Panc1 (cell line): ENCODE measurements around the gene DEDD. TPM values are rescaled to one million over a fixed set of nuclear protein-coding genes. Genes with fewer than 3 reads are reported as not detected.

Experiments used
- ATAC-seq: fragments of 200-7000 bp; cut with Tn5 transposase; 2 replicates; pipeline ENCODE4 v1.9.1; 2020; ENCODE audit warnings: mild to moderate bottlenecking, moderate library complexity
- BruUV-seq: library from RNA; stranded (reverse); fragments of 400-500 nt; replicated peaks from 2 replicates; lab custom pipeline; 2021; lab: Mats Ljungman, UMichigan
- CTCF ChIA-PET: fragments of 300-600 bp; sonication (Branson Sonifier 250); formaldehyde crosslinking; loops from one replicate; lab custom pipeline; 2022; ENCODE audit warnings: antibody characterized with exemption; lab: Charles Lee
- POLR2A ChIA-PET: fragments of 300-600 bp; sonication (Branson Sonifier 250); formaldehyde crosslinking; loops from one replicate; lab custom pipeline; 2022; ENCODE audit warnings: antibody characterized with exemption; lab: Charles Lee
- DNase-seq: peaks from one replicate; pipeline ENCODE4 v3.0.0-alpha.2; 2010; ENCODE audit warnings: low read depth, low spot score
- H3K27ac ChIP-seq: 2 replicates; pipeline ENCODE4 v1.5.1; 2011; ENCODE audit warnings: mild to moderate bottlenecking, low read length, inconsistent platforms
- H3K27me3 ChIP-seq: fragments of 200-500 bp; sonication (Bioruptor generic); 2 replicates; pipeline ENCODE4 v1.6.0; 2014; ENCODE audit warnings: low read length, inconsistent platforms; ENCODE audit not compliant: control insufficient read depth, insufficient read depth
- H3K36me3 ChIP-seq: fragments of 200-500 bp; sonication (Bioruptor generic); 2 replicates; pipeline ENCODE4 v1.5.1; 2014; ENCODE audit warnings: inconsistent platforms, mild to moderate bottlenecking, low read length, moderate library complexity; ENCODE audit not compliant: control insufficient read depth, insufficient read depth
- H3K4me1 ChIP-seq: 2 replicates; pipeline ENCODE4 v1.5.1; 2011; ENCODE audit warnings: inconsistent platforms, mild to moderate bottlenecking, low read length, moderate library complexity; ENCODE audit not compliant: control insufficient read depth, insufficient read depth
- H3K4me3 ChIP-seq, 2 experiments: 2 replicates each; pipeline ENCODE4 v1.5.1; 2011 to 2012; ENCODE audit warnings: low read depth in 2 of 2, low read length in 2 of 2, mild to moderate bottlenecking in 2 of 2, inconsistent platforms in 1 of 2, moderate library complexity in 1 of 2
- H3K9me3 ChIP-seq: fragments of 200-500 bp; sonication (Bioruptor generic); 2 replicates; pipeline ENCODE4 v1.5.1; 2014; ENCODE audit warnings: low read depth, mild to moderate bottlenecking, inconsistent platforms, low read length, moderate library complexity; ENCODE audit not compliant: control insufficient read depth, insufficient read depth
- POLR2AphosphoS5 ChIP-seq: IDR thresholded peaks from 2 replicates; pipeline ENCODE4 v1.6.1; 2012; ENCODE audit warnings: mild to moderate bottlenecking, low read depth, low read length, moderate library complexity
- SIN3A ChIP-seq: IDR thresholded peaks from 2 replicates; pipeline ENCODE4 v1.6.1; 2012; ENCODE audit warnings: low read depth, mild to moderate bottlenecking, low read length, moderate library complexity, borderline replicate concordance; ENCODE audit not compliant: insufficient read depth
- TCF7L2 ChIP-seq: IDR thresholded peaks from 2 replicates; pipeline ENCODE4 v1.6.1; 2011; ENCODE audit warnings: mild to moderate bottlenecking, low read depth, low read length, inconsistent platforms
- in situ Hi-C: cut with HindIII; loops from 2 replicates; pipeline ENCODE4 v1.10.0; 2016; ENCODE audit warnings: low sequenced_read_pairs, low pct_unique_long_range_greater_than_20kb
- intact Hi-C: fragments of 100-400 bp; cut with micrococcal nuclease; formaldehyde crosslinking; loops from one replicate; pipeline ENCODE4 v1.10.0; 2022; ENCODE audit not compliant: unreplicated experiment
- total RNA-seq: library from RNA; stranded (reverse); gene quantifications from one replicate; pipeline ENCODE4 v1.2.1, GENCODE V29; 2021; ENCODE audit not compliant: unreplicated experiment
- TF ChIP-seq, protein P1 (sequence below): fragments of 450-650 bp; IDR thresholded peaks from 2 replicates; pipeline ENCODE4 v1.5.1; 2017; ENCODE audit warnings: mild to moderate bottlenecking
- TF ChIP-seq, protein P2 (sequence below), 2 experiments: IDR thresholded peaks; 2 replicates each; pipeline ENCODE4 v1.6.1; 2011 to 2012; ENCODE audit warnings: low read depth in 2 of 2, control low read depth in 1 of 2, low read length in 1 of 2, mild to moderate bottlenecking in 1 of 2, moderate library complexity in 1 of 2; ENCODE audit not compliant: insufficient read depth in 1 of 2

DEDD gene
- total RNA-seq, 1 experiment from 2014 or later, result 42.5 TPM

DNA sequence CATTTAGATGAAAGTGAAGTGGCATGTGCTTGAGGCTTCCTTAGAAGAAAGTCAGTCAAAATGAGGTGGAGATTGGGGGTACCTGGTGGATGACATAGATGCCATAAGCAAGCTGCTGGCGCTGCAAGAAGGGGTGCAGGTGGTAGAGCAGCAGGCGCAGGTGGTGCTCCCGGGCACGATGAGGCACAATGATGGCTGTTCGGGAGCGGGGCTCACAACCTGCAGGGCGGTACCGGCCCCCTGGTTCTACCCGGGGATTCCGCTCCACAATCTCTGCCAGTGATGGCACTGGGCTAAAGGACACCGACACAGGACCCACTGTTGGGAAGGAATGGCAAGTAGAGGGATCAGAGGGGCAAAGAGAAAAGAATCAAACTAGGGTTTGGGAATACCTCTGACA, 42.4 kb upstream of the DEDD start:
- Histone ChIP-seq H3K27ac (no peak overlapping the region), H3K4me1 (peaks cover 10% of the 10 kb centered on the region), H3K27me3 (no peaks in the 10 kb centered on the region), H3K4me3 (no peak overlapping the region), H3K36me3 (peaks cover 25% of the 10 kb centered on the region), H3K9me3 (no peaks in the 10 kb centered on the region)
- no peak for ATAC-seq
- intact Hi-C loops (no loop called here), in situ Hi-C loops (no loop called here)
- no TSS peak for BruUV-seq
- no peak for DNase-seq
- ChIA-PET CTCF (no interaction called here), POLR2A (no interaction called here)
- TF ChIP-seq SIN3A (no peak), TCF7L2 (no peak), POLR2AphosphoS5 (no peak)

DNA sequence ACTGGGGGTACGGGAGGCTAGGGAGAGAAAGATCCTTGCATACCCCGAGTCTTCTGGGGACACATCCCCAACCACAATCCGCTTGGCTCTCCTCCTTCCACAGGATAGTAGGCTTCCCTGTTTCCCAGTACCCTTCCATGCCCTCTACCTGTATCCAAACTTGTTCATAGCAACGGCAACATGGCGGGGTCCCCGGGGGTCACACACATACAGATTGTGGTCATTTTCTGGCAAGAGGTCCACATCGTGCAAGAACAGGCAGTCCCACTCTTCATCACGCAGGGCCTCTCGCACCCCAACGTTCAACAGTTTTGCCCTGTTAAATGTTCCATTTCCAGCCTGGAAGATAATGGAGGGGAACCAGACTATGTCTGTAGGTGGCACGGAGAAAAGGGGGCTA, 41.2 kb upstream of the DEDD start:
- intact Hi-C loops (no loop called here), in situ Hi-C loops (no loop called here)
- Histone ChIP-seq H3K36me3 (peaks cover 25% of the 10 kb centered on the region), H3K27ac (no peak overlapping the region), H3K27me3 (no peaks in the 10 kb centered on the region), H3K4me3 (no peak overlapping the region), H3K9me3 (no peaks in the 10 kb centered on the region), H3K4me1 (peaks cover 10% of the 10 kb centered on the region)
- ChIA-PET POLR2A (interaction anchor here (0.6 kb wide), 1 partner anchor 186 kb away, joined by 3 read pairs; no protein-coding TSS in a partner anchor), CTCF (no interaction called here)
- TF ChIP-seq POLR2AphosphoS5 (no peak), TCF7L2 (no peak), SIN3A (no peak)
- TF ChIP-seq, protein P1, sequence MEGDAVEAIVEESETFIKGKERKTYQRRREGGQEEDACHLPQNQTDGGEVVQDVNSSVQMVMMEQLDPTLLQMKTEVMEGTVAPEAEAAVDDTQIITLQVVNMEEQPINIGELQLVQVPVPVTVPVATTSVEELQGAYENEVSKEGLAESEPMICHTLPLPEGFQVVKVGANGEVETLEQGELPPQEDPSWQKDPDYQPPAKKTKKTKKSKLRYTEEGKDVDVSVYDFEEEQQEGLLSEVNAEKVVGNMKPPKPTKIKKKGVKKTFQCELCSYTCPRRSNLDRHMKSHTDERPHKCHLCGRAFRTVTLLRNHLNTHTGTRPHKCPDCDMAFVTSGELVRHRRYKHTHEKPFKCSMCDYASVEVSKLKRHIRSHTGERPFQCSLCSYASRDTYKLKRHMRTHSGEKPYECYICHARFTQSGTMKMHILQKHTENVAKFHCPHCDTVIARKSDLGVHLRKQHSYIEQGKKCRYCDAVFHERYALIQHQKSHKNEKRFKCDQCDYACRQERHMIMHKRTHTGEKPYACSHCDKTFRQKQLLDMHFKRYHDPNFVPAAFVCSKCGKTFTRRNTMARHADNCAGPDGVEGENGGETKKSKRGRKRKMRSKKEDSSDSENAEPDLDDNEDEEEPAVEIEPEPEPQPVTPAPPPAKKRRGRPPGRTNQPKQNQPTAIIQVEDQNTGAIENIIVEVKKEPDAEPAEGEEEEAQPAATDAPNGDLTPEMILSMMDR, result no peak
- TF ChIP-seq, protein P2, sequence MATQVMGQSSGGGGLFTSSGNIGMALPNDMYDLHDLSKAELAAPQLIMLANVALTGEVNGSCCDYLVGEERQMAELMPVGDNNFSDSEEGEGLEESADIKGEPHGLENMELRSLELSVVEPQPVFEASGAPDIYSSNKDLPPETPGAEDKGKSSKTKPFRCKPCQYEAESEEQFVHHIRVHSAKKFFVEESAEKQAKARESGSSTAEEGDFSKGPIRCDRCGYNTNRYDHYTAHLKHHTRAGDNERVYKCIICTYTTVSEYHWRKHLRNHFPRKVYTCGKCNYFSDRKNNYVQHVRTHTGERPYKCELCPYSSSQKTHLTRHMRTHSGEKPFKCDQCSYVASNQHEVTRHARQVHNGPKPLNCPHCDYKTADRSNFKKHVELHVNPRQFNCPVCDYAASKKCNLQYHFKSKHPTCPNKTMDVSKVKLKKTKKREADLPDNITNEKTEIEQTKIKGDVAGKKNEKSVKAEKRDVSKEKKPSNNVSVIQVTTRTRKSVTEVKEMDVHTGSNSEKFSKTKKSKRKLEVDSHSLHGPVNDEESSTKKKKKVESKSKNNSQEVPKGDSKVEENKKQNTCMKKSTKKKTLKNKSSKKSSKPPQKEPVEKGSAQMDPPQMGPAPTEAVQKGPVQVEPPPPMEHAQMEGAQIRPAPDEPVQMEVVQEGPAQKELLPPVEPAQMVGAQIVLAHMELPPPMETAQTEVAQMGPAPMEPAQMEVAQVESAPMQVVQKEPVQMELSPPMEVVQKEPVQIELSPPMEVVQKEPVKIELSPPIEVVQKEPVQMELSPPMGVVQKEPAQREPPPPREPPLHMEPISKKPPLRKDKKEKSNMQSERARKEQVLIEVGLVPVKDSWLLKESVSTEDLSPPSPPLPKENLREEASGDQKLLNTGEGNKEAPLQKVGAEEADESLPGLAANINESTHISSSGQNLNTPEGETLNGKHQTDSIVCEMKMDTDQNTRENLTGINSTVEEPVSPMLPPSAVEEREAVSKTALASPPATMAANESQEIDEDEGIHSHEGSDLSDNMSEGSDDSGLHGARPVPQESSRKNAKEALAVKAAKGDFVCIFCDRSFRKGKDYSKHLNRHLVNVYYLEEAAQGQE (IDR thresholded peaks at IDR 0.05; ENCODE audit: insufficient read depth in 1 of 2, low read depth in 2 of 2, low read length in 1 of 2), result no peak
- BruUV-seq, result no TSS peak
- no peak for ATAC-seq
- no peak for DNase-seq

DNA sequence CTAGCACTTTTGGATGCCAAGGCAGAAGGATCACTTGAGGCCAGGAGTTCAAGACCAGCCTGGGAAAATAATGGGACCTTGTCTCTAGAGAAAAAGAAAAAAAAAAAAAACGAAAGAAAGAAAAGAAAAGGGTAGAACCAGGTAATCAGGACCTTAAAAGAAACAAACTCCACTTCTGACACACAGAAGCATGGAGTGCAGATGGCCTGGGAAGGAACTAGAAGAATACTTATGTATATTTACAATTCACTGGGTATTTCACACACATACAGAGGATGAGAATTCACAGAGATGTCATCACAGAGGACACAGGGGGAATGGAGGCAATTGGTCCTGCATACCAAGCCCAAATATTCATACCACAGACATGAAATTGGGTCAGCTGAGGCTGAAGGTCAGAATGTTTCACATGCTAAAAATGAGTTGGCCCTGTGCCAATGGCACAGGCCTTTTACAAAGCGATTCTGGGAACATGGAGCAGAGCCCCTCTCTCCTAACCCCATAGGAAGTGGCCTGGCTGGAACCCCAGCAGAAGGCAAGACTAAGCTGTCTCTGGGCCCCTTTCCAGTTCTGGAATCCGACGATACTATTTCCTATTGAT, 40.4 kb upstream of the DEDD start:
- ATAC-seq (no peak), DNase-seq (no peak)
- TF ChIP-seq, protein P1, result no peak
- no peaks in the 10 kb centered on the region for H3K27me3 ChIP-seq
- H3K27ac ChIP-seq, result no peak overlapping the region
- intact Hi-C loops, result no loop called here
- H3K4me3 ChIP-seq, result no peak overlapping the region
- BruUV-seq, result no TSS peak
- H3K4me1 ChIP-seq, result peaks cover 6% of the 10 kb centered on the region
- ChIA-PET CTCF (no interaction called here), POLR2A (no interaction called here)
- in situ Hi-C loops, result no loop called here
- H3K9me3 ChIP-seq, result no peaks in the 10 kb centered on the region
- peaks cover 25% of the 10 kb centered on the region for H3K36me3 ChIP-seq
